Bronchial epithelial cell (primary cell): Measurements from ENCODE around the gene ADPRM. TPM values are rescaled to one million over a fixed set of nuclear protein-coding genes. Genes with fewer than 3 reads are reported as not detected.
A peak's percentile ranks its signal among the peaks of the same experiment; 100 is the strongest.
"Not testable (repeated sequence)": the region's sequence is repeated elsewhere in the genome, so short reads cannot be mapped to it uniquely, and the experiment has no call there.

Source experiments
- DNase-seq: peaks from one replicate; pipeline ENCODE4 v3.0.0-alpha.2; 2010; ENCODE audit warnings: low read depth
- FAIRE-seq: peaks from 2 replicates; lab custom pipeline; 2011; peaks lifted over from hg19 to GRCh38; lab: Jason Lieb, UNC
- H3K27me3 ChIP-seq: 2 replicates; pipeline ENCODE4 v1.5.1; 2011; ENCODE audit warnings: low read length; ENCODE audit not compliant: control insufficient read depth, insufficient read depth
- H3K36me3 ChIP-seq: 2 replicates; pipeline ENCODE4 v1.5.1; 2011; ENCODE audit warnings: low read length; ENCODE audit not compliant: control insufficient read depth, insufficient read depth
- H3K4me3 ChIP-seq: 2 replicates; pipeline ENCODE4 v1.5.1; 2011; ENCODE audit warnings: mild to moderate bottlenecking, low read depth, low read length, control low read depth
- CTCF ChIP-seq: IDR thresholded peaks from 2 replicates; pipeline ENCODE4 v1.5.1; 2011; ENCODE audit warnings: mild to moderate bottlenecking, moderate library complexity, low read length, control low read depth, inconsistent platforms; ENCODE audit not compliant: insufficient read depth, severe bottlenecking
- total RNA-seq: library from RNA; depleted of rRNA; stranded (reverse); fragments of >200 nt; gene quantifications from 2 replicates; pipeline ENCODE4 v1.2.1, GENCODE V29; 2014

Gene ADPRM
- total RNA-seq, 1 donor from 2014 or later: 20.5 TPM

GRCh38 chr17:10683853-10684252, 13.5 kb upstream of the ADPRM start:
- TF ChIP-seq CTCF: peak; percentile 29
- H3K4me3 ChIP-seq: no peak overlapping the region
- peak; percentile 47 for DNase-seq
- H3K36me3 ChIP-seq: peaks cover 17% of the 10 kb centered on the region
- no peaks in the 10 kb centered on the region for H3K27me3 ChIP-seq
- FAIRE-seq: no peak

DNA sequence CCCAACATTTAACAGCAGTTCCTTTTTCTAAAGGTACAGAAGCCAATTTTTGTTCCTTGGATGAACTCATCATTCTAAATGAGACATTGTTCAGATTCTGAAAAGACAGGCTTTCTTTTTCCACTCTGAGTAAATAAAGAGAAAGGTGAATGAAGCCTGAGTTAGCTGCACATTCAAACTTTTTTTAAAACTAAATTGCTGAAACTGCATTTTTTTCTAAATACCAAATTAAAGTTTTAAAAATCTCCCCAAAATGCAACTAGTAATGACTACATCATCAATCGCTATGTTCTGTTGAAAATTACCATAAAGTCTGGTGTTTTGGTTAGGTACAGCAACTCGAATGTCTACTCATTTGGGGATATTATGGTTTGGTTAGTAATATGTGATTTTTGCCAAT, 9.9 kb upstream of the ADPRM start:
- DNase-seq: no peak
- Histone ChIP-seq H3K27me3 (no peaks in the 10 kb centered on the region), H3K4me3 (no peak overlapping the region), H3K36me3 (peaks cover 13% of the 10 kb centered on the region)
- TF ChIP-seq CTCF: no peak
- no peak for FAIRE-seq

GRCh38 chr17:10695875-10696407, 1.5 kb upstream of the ADPRM start:
- Histone ChIP-seq H3K4me3 (peak overlapping the region; percentile 92), H3K36me3 (peaks cover 12% of the 10 kb centered on the region)
- FAIRE-seq, H3K27me3 ChIP-seq, DNase-seq: not testable (repeated sequence)

- DNase-seq: peak; percentile 2
- no peak for TF ChIP-seq CTCF
- H3K27me3 ChIP-seq: no peaks in the 10 kb centered on the region
- no peak for FAIRE-seq
- H3K4me3 ChIP-seq: peak overlapping the region; percentile 92
- peaks cover 3% of the 10 kb centered on the region for H3K36me3 ChIP-seq
Observed at GRCh38 chr17:10698096-10698818, 863 bp downstream of the ADPRM start.

- Histone ChIP-seq H3K4me3 (no peak overlapping the region), H3K36me3 (no peaks in the 10 kb centered on the region), H3K27me3 (no peaks in the 10 kb centered on the region)
- DNase-seq (no peak), FAIRE-seq (no peak)
- no peak for TF ChIP-seq CTCF
Observed at GRCh38 chr17:10699856-10700255, 2.5 kb downstream of the ADPRM start.

GRCh38 chr17:10702574-10702973, 5.2 kb downstream of the ADPRM start:
- Histone ChIP-seq H3K4me3 (no peak overlapping the region), H3K36me3 (peaks cover 3% of the 10 kb centered on the region), H3K27me3 (no peaks in the 10 kb centered on the region)
- no peak for DNase-seq
- TF ChIP-seq CTCF: no peak
- no peak for FAIRE-seq
